Parathyroid adenoma (tissue), 2 donors: ENCODE data around the gene CCDC69.

Source experiments
- H2AFZ ChIP-seq: fragments of 300-600 bp; sonication (generic); one replicate; pipeline ENCODE4 v1.7.0; 2017; ENCODE audit warnings: antibody characterized with exemption, mild to moderate bottlenecking
- H3K27ac ChIP-seq: fragments of 300-600 bp; sonication (generic); one replicate; pipeline ENCODE4 v1.7.0; 2017
- H3K27me3 ChIP-seq: fragments of 300-600 bp; sonication (generic); one replicate; pipeline ENCODE4 v1.7.0; 2017; ENCODE audit warnings: low read length; ENCODE audit not compliant: control insufficient read depth, insufficient read depth
- H3K36me3 ChIP-seq: fragments of 300-600 bp; sonication (generic); one replicate; pipeline ENCODE4 v1.7.0; 2017; ENCODE audit warnings: low read length; ENCODE audit not compliant: control insufficient read depth, insufficient read depth
- H3K4me1 ChIP-seq: fragments of 300-600 bp; sonication (generic); one replicate; pipeline ENCODE4 v1.7.0; 2017; ENCODE audit warnings: control low read depth
- H3K4me2 ChIP-seq: fragments of 300-600 bp; sonication (generic); one replicate; pipeline ENCODE4 v1.7.0; 2017; ENCODE audit warnings: low read length
- H3K4me3 ChIP-seq: fragments of 300-600 bp; sonication (generic); one replicate; pipeline ENCODE4 v1.7.0; 2017; ENCODE audit warnings: low read depth, low read length
- H3K79me2 ChIP-seq: fragments of 300-600 bp; sonication (generic); one replicate; pipeline ENCODE4 v1.7.0; 2017; ENCODE audit warnings: control low read depth
- H3K9ac ChIP-seq: fragments of 300-600 bp; sonication (generic); one replicate; pipeline ENCODE4 v1.7.0; 2017; ENCODE audit warnings: mild to moderate bottlenecking
- H3K9me3 ChIP-seq: fragments of 300-600 bp; sonication (generic); one replicate; pipeline ENCODE4 v1.7.0; 2017; ENCODE audit warnings: low read length; ENCODE audit not compliant: control insufficient read depth
- TF ChIP-seq, protein P1 (sequence below): fragments of 300-600 bp; sonication (generic); IDR thresholded peaks from one replicate; pipeline ENCODE4 v1.7.0; 2017; ENCODE audit warnings: antibody characterized with exemption, mild to moderate bottlenecking
- donor health status: primary hyperparathyroidism.

CCDC69 gene

DNA sequence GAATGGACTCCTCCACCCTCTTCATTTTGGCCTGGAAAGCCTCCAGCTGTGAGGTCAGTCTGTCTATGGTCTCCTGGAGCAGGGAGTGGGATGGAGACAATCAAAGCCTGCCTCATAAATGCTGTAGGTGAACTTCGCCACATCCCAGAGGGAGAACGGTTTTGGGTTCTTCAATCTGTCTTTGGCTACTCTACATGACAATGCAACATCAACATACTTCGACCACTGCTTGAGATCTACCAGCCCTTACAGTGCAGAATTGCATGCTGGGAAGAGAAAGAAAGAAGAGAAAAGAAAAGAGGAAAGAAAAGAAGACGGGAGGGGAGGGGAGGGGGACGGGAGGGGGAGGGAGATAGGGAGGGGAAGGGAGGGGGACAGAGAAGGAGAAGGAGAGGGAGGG, 37.8 kb downstream of the CCDC69 start:
- no peak overlapping the region for H3K4me3 ChIP-seq
- no peaks in the 10 kb centered on the region for H3K27me3 ChIP-seq
- no peak overlapping the region for H3K27ac ChIP-seq
- no peak overlapping the region for H3K9ac ChIP-seq
- TF ChIP-seq, protein P1, sequence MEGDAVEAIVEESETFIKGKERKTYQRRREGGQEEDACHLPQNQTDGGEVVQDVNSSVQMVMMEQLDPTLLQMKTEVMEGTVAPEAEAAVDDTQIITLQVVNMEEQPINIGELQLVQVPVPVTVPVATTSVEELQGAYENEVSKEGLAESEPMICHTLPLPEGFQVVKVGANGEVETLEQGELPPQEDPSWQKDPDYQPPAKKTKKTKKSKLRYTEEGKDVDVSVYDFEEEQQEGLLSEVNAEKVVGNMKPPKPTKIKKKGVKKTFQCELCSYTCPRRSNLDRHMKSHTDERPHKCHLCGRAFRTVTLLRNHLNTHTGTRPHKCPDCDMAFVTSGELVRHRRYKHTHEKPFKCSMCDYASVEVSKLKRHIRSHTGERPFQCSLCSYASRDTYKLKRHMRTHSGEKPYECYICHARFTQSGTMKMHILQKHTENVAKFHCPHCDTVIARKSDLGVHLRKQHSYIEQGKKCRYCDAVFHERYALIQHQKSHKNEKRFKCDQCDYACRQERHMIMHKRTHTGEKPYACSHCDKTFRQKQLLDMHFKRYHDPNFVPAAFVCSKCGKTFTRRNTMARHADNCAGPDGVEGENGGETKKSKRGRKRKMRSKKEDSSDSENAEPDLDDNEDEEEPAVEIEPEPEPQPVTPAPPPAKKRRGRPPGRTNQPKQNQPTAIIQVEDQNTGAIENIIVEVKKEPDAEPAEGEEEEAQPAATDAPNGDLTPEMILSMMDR = no peak
- no peaks in the 10 kb centered on the region for H3K79me2 ChIP-seq
- H3K36me3 ChIP-seq = no peaks in the 10 kb centered on the region
- H2AFZ ChIP-seq = no peak overlapping the region
- no peaks in the 10 kb centered on the region for H3K9me3 ChIP-seq
- H3K4me2 ChIP-seq = no peak overlapping the region
- no peaks in the 10 kb centered on the region for H3K4me1 ChIP-seq

DNA sequence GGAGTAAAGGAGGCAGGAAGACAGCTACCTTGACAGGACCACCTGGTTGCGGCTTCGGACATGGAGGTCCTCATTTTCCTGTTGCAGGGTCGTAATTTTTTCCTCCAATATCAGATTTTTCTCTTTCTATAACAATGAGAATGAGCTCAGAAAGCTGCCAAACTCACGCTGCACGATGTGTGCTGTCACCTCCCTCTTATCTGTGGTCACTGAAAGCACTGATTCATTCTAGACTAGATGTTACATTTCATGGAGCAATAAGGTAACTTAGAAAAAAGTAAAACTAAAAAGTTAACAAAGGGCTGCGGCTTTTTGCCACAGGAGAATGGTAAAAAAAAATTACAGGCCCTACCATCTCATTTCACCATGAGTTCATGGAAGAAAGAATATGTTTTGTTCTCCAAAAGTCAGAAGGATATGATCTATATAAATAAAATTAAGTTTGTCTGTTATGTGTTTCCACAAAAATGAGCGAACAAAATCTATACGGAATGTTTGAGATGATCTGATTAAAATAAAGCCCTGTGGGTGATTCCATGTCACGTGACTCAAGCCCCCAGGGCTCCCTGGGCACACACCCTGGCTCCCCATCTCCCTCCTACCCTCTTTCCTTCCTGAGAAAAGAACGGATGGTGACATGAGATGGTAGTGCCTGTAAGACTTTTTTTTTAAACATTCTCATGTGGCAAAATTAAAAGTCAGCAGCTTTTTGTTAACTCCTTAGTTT, 39.4 kb downstream of the CCDC69 start:
- H3K4me3 ChIP-seq = no peak overlapping the region
- H2AFZ ChIP-seq = no peak overlapping the region
- no peaks in the 10 kb centered on the region for H3K36me3 ChIP-seq
- TF ChIP-seq, protein P1 = no peak
- no peaks in the 10 kb centered on the region for H3K4me1 ChIP-seq
- no peak overlapping the region for H3K4me2 ChIP-seq
- H3K27ac ChIP-seq = no peak overlapping the region
- no peak overlapping the region for H3K9ac ChIP-seq
- no peaks in the 10 kb centered on the region for H3K79me2 ChIP-seq
- H3K9me3 ChIP-seq = no peaks in the 10 kb centered on the region
- H3K27me3 ChIP-seq = no peaks in the 10 kb centered on the region

DNA sequence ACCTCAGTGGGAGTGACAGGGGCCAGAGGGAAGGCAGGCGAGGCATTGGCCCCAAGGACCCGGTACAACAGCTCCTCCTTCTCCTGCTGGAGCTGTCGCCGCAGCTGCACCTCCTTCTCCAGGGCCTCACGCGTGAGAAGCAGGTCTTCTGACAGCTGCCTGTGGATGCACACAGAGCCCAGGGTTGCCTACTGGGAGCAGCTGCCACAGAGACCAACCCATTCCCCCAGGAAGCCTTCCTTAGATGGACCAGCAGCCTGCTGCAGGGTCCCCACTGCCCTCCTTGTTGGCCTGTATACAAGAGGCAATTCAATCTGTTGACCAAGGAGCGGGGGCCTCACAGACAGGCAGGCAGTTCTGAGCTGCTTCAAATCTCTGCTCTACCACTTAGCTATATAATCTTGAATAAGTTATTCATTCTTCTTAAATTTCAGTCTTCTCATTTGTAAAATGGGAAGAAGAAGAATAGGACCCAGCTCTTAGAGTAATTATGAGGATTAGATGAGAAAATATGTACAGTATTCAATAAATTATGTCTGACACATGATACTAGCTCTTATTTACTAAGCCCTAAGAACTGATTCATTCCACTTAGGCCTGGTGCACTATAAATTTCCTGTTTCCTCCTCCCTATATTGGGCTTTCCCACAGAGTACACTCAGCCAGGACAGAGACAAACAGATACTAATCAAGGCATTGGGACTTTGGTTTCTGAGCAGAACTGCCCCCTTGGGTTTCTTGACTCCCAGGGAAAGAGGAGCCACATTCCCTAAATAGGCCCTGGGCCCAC, 40.2 kb downstream of the CCDC69 start:
- TF ChIP-seq, protein P1 = no peak
- Histone ChIP-seq H3K27ac (no peak overlapping the region), H3K36me3 (no peaks in the 10 kb centered on the region)

DNA sequence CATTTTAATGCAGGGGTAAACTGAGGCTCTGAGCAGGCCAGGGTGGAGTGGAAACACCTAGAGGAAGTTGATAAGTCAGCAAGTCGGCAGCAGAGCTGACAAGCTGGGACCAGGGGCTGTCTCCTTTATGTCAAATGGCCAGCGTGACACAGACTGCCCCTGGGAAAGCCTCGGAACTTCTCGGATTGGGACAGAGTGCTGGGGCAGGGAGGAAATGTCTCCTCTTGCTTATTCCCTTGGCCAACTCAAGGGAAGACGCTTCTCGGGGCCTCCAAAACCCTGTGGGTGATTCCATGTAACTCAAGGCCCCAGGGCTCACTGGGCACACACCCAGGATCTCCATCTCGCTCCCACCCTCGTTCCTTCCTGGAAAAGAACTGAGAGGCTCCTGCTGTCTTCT, 40.9 kb downstream of the CCDC69 start:
- no peaks in the 10 kb centered on the region for H3K4me1 ChIP-seq
- no peak overlapping the region for H3K9ac ChIP-seq
- H3K27ac ChIP-seq = no peak overlapping the region
- no peaks in the 10 kb centered on the region for H3K36me3 ChIP-seq
- no peaks in the 10 kb centered on the region for H3K27me3 ChIP-seq
- H2AFZ ChIP-seq = no peak overlapping the region
- H3K4me3 ChIP-seq = no peak overlapping the region
- TF ChIP-seq, protein P1 = no peak
- H3K4me2 ChIP-seq = no peak overlapping the region
- H3K9me3 ChIP-seq = no peaks in the 10 kb centered on the region
- no peaks in the 10 kb centered on the region for H3K79me2 ChIP-seq

More for the DNA sequence above, 40.2 kb downstream of the CCDC69 start:
- no peaks in the 10 kb centered on the region for H3K27me3 ChIP-seq
- no peak overlapping the region for H3K4me2 ChIP-seq
- no peak overlapping the region for H3K9ac ChIP-seq
- no peak overlapping the region for H3K4me3 ChIP-seq
- no peaks in the 10 kb centered on the region for H3K4me1 ChIP-seq
- no peaks in the 10 kb centered on the region for H3K79me2 ChIP-seq
- no peaks in the 10 kb centered on the region for H3K9me3 ChIP-seq
- no peak overlapping the region for H2AFZ ChIP-seq
